Lung (tissue), 12 donors: Measurements from ENCODE around the gene CKM. TPM values are rescaled to one million over a fixed set of nuclear protein-coding genes. Genes with fewer than 3 reads are reported as not detected.

ENCODE experiments used
- ATAC-seq: fragments of 200-7000 bp; cut with Tn5 transposase; one replicate; pipeline ENCODE4 v1.9.1; 2020; ENCODE audit warnings: moderate number of reproducible peaks; ENCODE audit not compliant: insufficient read depth, low FRiP score
- DNase-seq, 3 donors: peaks; one replicate each; pipeline ENCODE4 v3.0.0-alpha.2; 2013 to 2017
- H3K27ac ChIP-seq, 2 donors: one replicate each; pipeline ENCODE4 v1.5.1; 2013; ENCODE audit warnings: mild to moderate bottlenecking in 2 of 2, moderate library complexity in 2 of 2, control low read depth in 1 of 2, inconsistent platforms in 1 of 2, low read depth in 1 of 2, low read length in 1 of 2
- H3K27me3 ChIP-seq, 3 donors: one replicate each; pipeline ENCODE4 v1.5.1; 2013; ENCODE audit warnings: low read length in 2 of 3; ENCODE audit not compliant: control insufficient read depth in 3 of 3, insufficient read depth in 3 of 3
- H3K36me3 ChIP-seq, 4 donors: one replicate each; pipeline ENCODE4 v1.5.1; 2013; ENCODE audit warnings: low read length in 4 of 4, mild to moderate bottlenecking in 1 of 4, moderate library complexity in 1 of 4; ENCODE audit not compliant: control insufficient read depth in 4 of 4, insufficient read depth in 4 of 4
- H3K4me1 ChIP-seq, 5 donors: one replicate each; pipeline ENCODE4 v1.5.1; 2013; ENCODE audit warnings: low read length in 5 of 5, mild to moderate bottlenecking in 2 of 5, moderate library complexity in 1 of 5; ENCODE audit not compliant: control insufficient read depth in 5 of 5, insufficient read depth in 5 of 5
- H3K4me3 ChIP-seq: one replicate; pipeline ENCODE4 v1.5.1; 2013; ENCODE audit warnings: mild to moderate bottlenecking, control low read depth, moderate library complexity
- H3K9ac ChIP-seq, 2 donors: one replicate each; pipeline ENCODE4 v1.5.1; 2013; ENCODE audit warnings: low read length in 2 of 2, control low read depth in 1 of 2; ENCODE audit not compliant: insufficient read depth in 1 of 2
- H3K9me3 ChIP-seq, 4 donors: one replicate each; pipeline ENCODE4 v1.5.1; 2013; ENCODE audit warnings: low read length in 3 of 4, mild to moderate bottlenecking in 1 of 4, moderate library complexity in 1 of 4; ENCODE audit not compliant: control insufficient read depth in 4 of 4, insufficient read depth in 3 of 4
- CTCF ChIP-seq: IDR thresholded peaks from 2 replicates; pipeline ENCODE4 v1.5.1; 2012; ENCODE audit warnings: mild to moderate bottlenecking; ENCODE audit errors: control extremely low read depth, extremely low read depth
- WGBS, 2 donors: extraction: QIAGEN DNeasy Blood & Tissue Kit; methylation state at CpG; one replicate each; pipeline ENCODE4 v1.1.7; 2013; 5-methylcytosine and 5-hydroxymethylcytosine counted together
- polyA plus RNA-seq, 2 donors: library from polyadenylated mRNA; stranded (reverse); fragments of 200-250 nt; gene quantifications; one replicate each; pipeline ENCODE4 v1.2.1, GENCODE V29; 2013
- total RNA-seq, 2 donors: library from RNA; depleted of rRNA in 1 of 2; stranded (reverse); fragments of >200 nt in 1 of 2; gene quantifications; one replicate each; pipeline ENCODE4 v1.2.1, GENCODE V29; 2014 to 2021
- donor health status: control.
- donor health status: control.
- donor health status: Bipolar disorder and iron deficiency.
- donor health status: healthy.
- donor health status: DM: yes; HTN: yes; CAD: no.

The CKM gene
- total and polyA plus RNA-seq, 4 donors, result 0.06 to 1.4 (median 0.97) TPM; not detected in 1

GRCh38 chr19:45306040-45306439, 16.6 kb downstream of the CKM start:
- no peak for TF ChIP-seq CTCF
- ATAC-seq, result no peak
- H3K27ac ChIP-seq, result no peak overlapping the region
- no peak overlapping the region for H3K9ac ChIP-seq
- H3K36me3 ChIP-seq, result peaks cover 0 to 11% (median 1%) of the 10 kb centered on the region in 4 donors
- no peak for DNase-seq
- no peak overlapping the region for H3K4me3 ChIP-seq
- no peaks in the 10 kb centered on the region for H3K27me3 ChIP-seq
- no peaks in the 10 kb centered on the region for H3K9me3 ChIP-seq
- no peaks in the 10 kb centered on the region for H3K4me1 ChIP-seq
- WGBS, 2 donors, result 54 to 74% methylated on average over 9 of the region's 9 CpGs

- Histone ChIP-seq H3K4me1 (no peaks in the 10 kb centered on the region), H3K36me3 (peaks cover 0 to 14% (median 1%) of the 10 kb centered on the region in 4 donors), H3K27me3 (no peaks in the 10 kb centered on the region), H3K4me3 (no peak overlapping the region), H3K27ac (no peak overlapping the region), H3K9ac (no peak overlapping the region), H3K9me3 (no peaks in the 10 kb centered on the region)
- ATAC-seq (no peak), DNase-seq (peak in 1 of 3 donors; percentile 53)
- 22 to 29% methylated on average over 5 of the region's 5 CpGs for WGBS, 2 donors
- no peak for TF ChIP-seq CTCF
Measured at GRCh38 chr19:45305421-45305820, 17.3 kb downstream of the CKM start.

- DNase-seq (no peak), ATAC-seq (no peak)
- no peaks in the 10 kb centered on the region for H3K27me3 ChIP-seq
- no peak overlapping the region for H3K9ac ChIP-seq
- H3K36me3 ChIP-seq, result peaks cover 0 to 15% (median 1%) of the 10 kb centered on the region in 4 donors
- H3K9me3 ChIP-seq, result no peaks in the 10 kb centered on the region
- H3K4me1 ChIP-seq, result no peaks in the 10 kb centered on the region
- H3K27ac ChIP-seq, result no peak overlapping the region
- WGBS, 2 donors, result 67 to 76% methylated on average over 4 of the region's 4 CpGs
- no peak for TF ChIP-seq CTCF
- H3K4me3 ChIP-seq, result no peak overlapping the region
Measured at GRCh38 chr19:45305007-45305406, 17.7 kb downstream of the CKM start.
